Activated B cell treated with CpG ODN at 0.5 μM for 24 hours (primary cell): ENCODE results near the gene STK33. TPM values are rescaled to one million over a fixed set of nuclear protein-coding genes. Genes with fewer than 3 reads are reported as not detected.

Experiments
- ATAC-seq: fragments of 200-7000 bp; cut with Tn5 transposase; one replicate; pipeline ENCODE4 v1.10.0; 2021; ENCODE audit warnings: low read depth, mild to moderate bottlenecking, moderate library complexity
- CTCF ChIA-PET: fragments of 350-600 bp; sonication (Branson Sonifier 250); formaldehyde crosslinking; loops from one replicate; lab custom pipeline; 2021; ENCODE audit warnings: antibody characterized with exemption; lab: Charles Lee
- POLR2A ChIA-PET: fragments of 350-600 bp; sonication (Branson Sonifier 250); formaldehyde crosslinking; loops from one replicate; lab custom pipeline; 2021; ENCODE audit warnings: antibody characterized with exemption; lab: Charles Lee
- DNase-seq: peaks from one replicate; pipeline ENCODE4 v3.0.0; 2022
- H3K27ac Mint-ChIP-seq: one replicate; pipeline ENCODE4 v1.8.0; 2020; ENCODE audit warnings: mixed read lengths
- H3K27me3 Mint-ChIP-seq: one replicate; pipeline ENCODE4 v1.8.0; 2021; ENCODE audit warnings: mixed read lengths
- H3K36me3 Mint-ChIP-seq: one replicate; pipeline ENCODE4 v1.8.0; 2021; ENCODE audit warnings: low read depth, mixed read lengths
- H3K4me1 Mint-ChIP-seq: one replicate; pipeline ENCODE4 v1.8.0; 2021; ENCODE audit warnings: mixed read lengths
- H3K4me3 Mint-ChIP-seq: one replicate; pipeline ENCODE4 v1.8.0; 2020; ENCODE audit warnings: mild to moderate bottlenecking, mixed read lengths
- H3K9me3 Mint-ChIP-seq: one replicate; pipeline ENCODE4 v1.8.0; 2020; ENCODE audit warnings: mixed read lengths
- CTCF ChIP-seq: fragments of 200-600 bp; IDR thresholded peaks from one replicate; pipeline ENCODE4 v1.8.0; 2022; ENCODE audit warnings: antibody characterized with exemption, mild to moderate bottlenecking
- intact Hi-C: fragments of 100-400 bp; cut with micrococcal nuclease; formaldehyde crosslinking; loops from one replicate; pipeline ENCODE4 v1.15.1; 2024
- total RNA-seq: library from RNA; stranded (reverse); gene quantifications from 2 replicates; pipeline ENCODE4 v1.2.3, GENCODE V29; 2022

The STK33 gene
- total RNA-seq, 1 donor from 2014 or later, result 14.0 TPM

- ChIA-PET CTCF (no interaction called here), POLR2A (no interaction called here)
- H3K4me3 Mint-ChIP-seq, result no peak overlapping the region
- no peaks in the 10 kb centered on the region for H3K4me1 Mint-ChIP-seq
- no peaks in the 10 kb centered on the region for H3K27me3 Mint-ChIP-seq
- H3K9me3 Mint-ChIP-seq, result no peaks in the 10 kb centered on the region
- intact Hi-C loops, result no loop called here
- ATAC-seq, result no peak
- no peak for DNase-seq
- H3K27ac Mint-ChIP-seq, result no peak overlapping the region
- no peak for TF ChIP-seq CTCF
- H3K36me3 Mint-ChIP-seq, result no peaks in the 10 kb centered on the region
Measured at GRCh38 chr11:8366316-8366715, 227.7 kb downstream of the STK33 start.

- DNase-seq (no peak), ATAC-seq (no peak)
- CTCF ChIA-PET, result no interaction called here
- no peaks in the 10 kb centered on the region for H3K36me3 Mint-ChIP-seq
- H3K27ac Mint-ChIP-seq, result no peak overlapping the region
- H3K27me3 Mint-ChIP-seq, result no peaks in the 10 kb centered on the region
- H3K4me3 Mint-ChIP-seq, result no peak overlapping the region
- intact Hi-C loops, result no loop called here
- no peak for TF ChIP-seq CTCF
- POLR2A ChIA-PET, result no interaction called here
- H3K4me1 Mint-ChIP-seq, result no peaks in the 10 kb centered on the region
- no peaks in the 10 kb centered on the region for H3K9me3 Mint-ChIP-seq
Measured at GRCh38 chr11:8365216-8365941, 228.6 kb downstream of the STK33 start.

- Mint-ChIP-seq H3K4me1 (no peaks in the 10 kb centered on the region), H3K36me3 (no peaks in the 10 kb centered on the region), H3K27ac (no peak overlapping the region), H3K27me3 (no peaks in the 10 kb centered on the region), H3K4me3 (no peak overlapping the region), H3K9me3 (no peaks in the 10 kb centered on the region)
- ATAC-seq (no peak), DNase-seq (no peak)
- ChIA-PET CTCF (no interaction called here), POLR2A (no interaction called here)
- intact Hi-C loops, result no loop called here
- TF ChIP-seq CTCF, result no peak
Measured at GRCh38 chr11:8363921-8364320, 230.1 kb downstream of the STK33 start.

- ChIA-PET CTCF (no interaction called here), POLR2A (no interaction called here)
- no peaks in the 10 kb centered on the region for H3K9me3 Mint-ChIP-seq
- no peak overlapping the region for H3K27ac Mint-ChIP-seq
- intact Hi-C loops, result no loop called here
- H3K36me3 Mint-ChIP-seq, result no peaks in the 10 kb centered on the region
- H3K27me3 Mint-ChIP-seq, result no peaks in the 10 kb centered on the region
- no peak for DNase-seq
- no peak for TF ChIP-seq CTCF
- ATAC-seq, result no peak
- H3K4me3 Mint-ChIP-seq, result no peak overlapping the region
- H3K4me1 Mint-ChIP-seq, result no peaks in the 10 kb centered on the region
Measured at GRCh38 chr11:8362899-8363298, 231.1 kb downstream of the STK33 start.

GRCh38 chr11:8362491-8362890 is 231.5 kb downstream of the STK33 start:
- H3K27ac Mint-ChIP-seq, result no peak overlapping the region
- ChIA-PET CTCF (no interaction called here), POLR2A (no interaction called here)
- H3K4me1 Mint-ChIP-seq, result no peaks in the 10 kb centered on the region
- intact Hi-C loops, result no loop called here
- no peak overlapping the region for H3K4me3 Mint-ChIP-seq
- no peaks in the 10 kb centered on the region for H3K9me3 Mint-ChIP-seq
- H3K27me3 Mint-ChIP-seq, result no peaks in the 10 kb centered on the region
- DNase-seq, result no peak
- no peaks in the 10 kb centered on the region for H3K36me3 Mint-ChIP-seq
- ATAC-seq, result no peak
- no peak for TF ChIP-seq CTCF
